Measurements from ENCODE around the gene SLC6A11.

SLC6A11 gene

DNA sequence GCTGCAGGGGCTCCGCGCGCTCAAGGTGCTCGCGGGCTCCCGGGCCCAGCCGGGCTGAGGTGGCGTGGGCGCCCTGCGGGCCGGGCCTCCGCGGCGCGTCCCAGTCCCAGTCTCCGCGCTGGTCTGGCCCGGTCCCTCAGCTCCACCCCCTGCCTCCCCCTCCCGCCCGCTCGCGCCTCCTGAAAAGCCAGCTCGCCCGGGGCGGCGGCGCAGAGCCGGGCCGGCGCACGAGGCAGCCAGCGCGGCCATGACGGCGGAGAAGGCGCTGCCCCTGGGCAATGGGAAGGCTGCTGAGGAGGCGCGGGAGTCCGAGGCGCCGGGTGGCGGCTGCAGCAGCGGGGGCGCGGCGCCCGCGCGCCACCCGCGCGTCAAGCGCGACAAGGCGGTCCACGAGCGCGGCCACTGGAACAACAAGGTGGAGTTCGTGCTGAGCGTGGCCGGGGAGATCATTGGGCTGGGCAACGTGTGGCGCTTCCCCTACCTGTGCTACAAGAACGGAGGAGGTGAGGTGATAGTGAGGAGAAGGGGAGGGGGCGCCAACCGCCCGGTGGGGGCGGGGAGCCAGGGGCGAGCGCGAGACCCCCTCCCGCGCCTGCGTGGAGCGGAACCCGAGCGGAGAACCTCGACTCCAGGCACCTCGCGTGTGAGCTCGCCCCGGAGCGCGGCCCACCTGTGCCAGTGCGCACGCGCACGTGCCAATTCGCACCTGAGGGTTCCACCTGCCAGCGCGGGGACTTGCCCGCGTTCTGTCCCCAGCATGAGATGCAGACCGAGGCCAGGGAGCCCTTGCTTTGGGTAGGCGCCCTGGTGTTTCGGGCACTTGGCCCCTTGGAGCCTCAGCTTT is at the start of gene SLC6A11:
Gene SLC6A11, plus strand, starts transcription at position 210 of the 844 bp plus-strand sequence. Its CDS starts 38 bp downstream, at position 248.
- DNase-seq, result no peak

DNA sequence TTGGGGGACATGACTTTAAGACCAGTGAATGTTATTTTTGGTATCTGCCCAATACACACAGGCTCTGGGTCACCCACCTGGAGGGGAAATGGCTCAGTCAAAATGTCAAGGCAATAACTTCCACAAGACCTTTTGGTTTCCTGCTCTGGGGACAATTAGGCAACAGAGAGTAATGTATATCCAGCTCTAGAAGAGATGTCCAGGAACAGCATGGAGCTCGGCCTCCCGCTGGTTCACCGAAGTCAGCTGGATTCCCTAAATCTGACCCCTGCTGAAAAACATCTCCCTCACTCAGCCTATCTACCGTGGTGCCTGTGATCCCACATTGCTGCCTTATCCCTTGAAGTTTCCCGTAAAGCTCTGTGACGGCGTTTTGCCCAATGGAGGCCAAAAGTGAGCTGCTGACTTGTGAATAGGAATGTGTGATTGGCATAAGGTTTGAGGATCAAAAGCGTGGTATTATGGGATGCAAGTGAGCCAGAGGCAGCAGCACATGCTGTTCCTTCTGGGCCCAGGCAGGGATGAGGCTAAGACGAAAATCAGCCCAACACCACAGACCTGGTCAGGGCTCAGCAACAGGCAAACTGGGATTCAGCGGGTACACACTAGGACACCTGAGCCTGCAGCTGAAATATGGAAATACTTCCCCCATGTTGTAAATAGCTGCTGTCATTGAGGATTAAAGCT is 47.2 kb upstream of the SLC6A11 start:
- no peak for DNase-seq

DNA sequence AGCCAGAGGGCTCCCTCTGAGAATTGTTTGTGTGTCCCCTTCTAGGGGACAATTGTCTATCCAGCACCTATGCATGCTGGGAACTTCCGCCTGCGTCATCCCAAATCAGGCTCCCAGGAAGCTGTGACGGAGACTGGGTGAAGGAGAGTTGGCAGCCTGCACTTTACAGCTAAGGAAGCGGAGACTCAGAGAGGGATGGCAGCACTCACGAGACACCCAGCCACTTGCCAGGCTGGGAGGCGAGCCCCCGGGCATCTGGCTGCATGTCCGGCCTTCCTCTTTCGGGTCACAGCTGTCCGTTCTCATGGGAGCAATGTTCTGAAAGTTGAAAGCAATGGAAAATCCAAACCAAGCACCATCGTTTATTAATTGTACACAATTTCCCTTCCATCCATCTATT is 45.5 kb upstream of the SLC6A11 start:
- no peak for DNase-seq

DNA sequence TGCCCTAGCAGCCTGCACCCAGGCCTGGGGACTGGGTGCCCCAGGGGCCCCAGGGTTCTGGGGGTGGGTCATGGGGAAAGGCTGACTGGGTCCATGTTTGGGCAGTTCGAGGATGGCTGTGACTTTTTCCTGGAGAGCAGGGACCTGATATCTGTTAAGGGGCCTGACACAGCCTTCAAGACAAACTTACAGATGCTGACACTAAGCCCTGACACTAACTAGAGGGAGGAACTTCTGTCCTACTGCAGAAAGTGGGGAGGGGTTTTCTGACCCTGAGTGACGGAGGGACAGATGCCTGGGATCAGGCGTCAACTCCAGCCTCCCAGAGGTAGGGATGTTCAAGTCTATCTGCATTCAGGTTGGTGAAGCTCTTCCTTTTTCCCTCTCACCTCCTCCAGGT is 45.0 kb upstream of the SLC6A11 start:
- DNase-seq, result no peak

DNA sequence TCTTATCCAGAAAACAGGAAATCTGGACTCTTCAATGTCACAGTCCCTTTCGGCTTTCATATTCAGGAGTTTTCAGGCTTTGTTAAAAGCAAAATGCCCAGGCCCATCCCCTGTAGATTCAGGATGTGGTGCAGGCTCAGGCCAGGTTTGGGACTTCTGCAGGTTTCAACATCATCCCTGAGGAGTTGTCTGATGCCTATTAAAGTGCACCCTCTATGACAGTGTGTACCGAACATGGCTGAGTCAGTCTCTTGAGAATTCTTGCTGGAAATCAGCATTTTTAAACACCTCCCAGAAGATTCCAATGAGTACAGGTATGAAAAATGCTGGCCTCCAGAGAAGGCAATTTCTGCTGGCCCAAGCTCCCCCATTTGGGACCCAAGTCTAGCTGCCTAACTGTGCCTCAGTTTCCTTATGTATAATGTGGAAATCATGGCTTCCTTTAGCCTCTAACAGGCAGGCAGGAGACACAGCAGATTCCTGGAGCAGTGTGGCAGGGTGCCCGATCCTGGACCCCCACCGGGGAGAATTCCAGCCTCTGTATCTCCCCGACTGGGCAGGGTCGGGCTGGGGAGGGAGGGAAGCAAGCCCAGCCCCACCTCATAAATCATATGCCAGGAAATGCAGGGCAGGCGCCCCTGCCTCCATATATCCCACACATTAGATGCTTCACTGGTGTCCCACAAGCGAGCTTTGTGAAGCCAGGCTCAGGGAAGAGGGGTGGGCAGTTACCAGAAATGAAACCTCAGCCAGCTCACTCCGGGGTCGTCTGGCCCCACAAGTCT is 44.4 kb upstream of the SLC6A11 start:
- DNase-seq, result no peak

DNA sequence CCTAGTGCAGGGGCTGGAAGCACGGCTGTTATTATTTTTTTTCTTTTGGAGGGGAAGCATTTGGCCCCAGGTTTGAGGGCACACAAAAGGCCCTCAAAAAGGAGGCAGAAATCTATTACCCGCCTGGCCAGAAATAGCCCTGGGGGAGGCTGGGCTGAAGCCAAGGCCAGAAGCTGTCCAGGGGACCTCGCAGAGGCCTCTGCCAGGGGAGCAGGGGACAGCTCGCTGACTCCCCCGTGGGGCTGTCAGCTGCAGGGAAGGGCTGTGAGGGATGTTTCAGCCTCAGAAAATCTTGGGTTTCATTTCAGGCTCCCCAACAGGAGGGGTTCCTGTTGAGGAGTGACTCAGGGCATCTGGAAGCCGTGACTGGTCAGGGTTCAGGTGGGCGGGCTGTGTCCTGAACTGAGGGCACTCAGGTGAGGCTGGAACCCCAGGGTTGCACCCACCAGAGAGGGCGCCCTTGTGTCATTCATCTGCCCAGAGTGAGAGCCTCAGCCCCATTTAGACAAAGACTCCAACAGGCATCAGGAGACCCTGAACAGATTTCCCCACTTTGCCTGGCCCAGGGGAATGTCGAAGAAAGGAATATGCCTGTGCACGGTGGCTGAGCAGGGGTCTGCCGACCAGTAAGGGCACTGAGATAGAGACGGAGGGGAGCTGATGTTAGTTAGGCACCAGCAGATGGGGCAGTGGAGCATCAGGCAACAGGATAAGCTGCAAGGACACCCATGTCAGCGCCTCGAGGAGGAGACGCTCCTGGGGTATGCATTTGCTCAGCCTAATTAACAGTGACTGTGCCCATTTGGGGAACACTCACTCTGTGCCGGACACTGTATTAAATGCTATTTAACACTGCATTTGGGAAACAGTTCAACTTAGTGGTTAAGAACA is 43.5 kb upstream of the SLC6A11 start:
- DNase-seq, result no peak

DNA sequence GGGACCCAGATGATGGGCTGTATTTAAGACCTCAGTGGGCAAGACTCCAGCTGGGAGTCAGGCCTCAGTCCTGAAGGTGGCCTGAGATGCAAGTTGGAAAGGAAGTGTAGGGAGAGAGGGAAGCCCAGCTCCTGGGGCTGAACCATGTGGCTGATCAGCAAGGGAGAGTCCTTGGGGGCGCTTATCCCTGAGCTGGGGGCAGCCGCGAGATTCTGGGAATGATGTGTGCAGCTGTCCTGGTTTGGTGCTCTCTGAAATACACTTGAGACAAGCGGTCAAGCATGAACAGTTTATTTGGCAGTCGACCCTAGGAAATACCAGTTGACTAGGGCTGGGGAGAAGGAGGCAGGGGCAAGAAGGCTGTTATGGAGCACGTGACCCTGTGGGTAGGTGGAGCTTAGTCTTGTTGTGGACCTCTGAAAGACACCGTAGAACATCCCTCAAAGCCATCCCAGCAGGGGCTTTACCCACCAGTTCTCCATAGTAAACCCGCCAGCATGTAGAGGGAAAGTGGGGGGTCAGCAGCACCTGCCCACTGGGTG is 41.8 kb upstream of the SLC6A11 start:
- no peak for DNase-seq

DNA sequence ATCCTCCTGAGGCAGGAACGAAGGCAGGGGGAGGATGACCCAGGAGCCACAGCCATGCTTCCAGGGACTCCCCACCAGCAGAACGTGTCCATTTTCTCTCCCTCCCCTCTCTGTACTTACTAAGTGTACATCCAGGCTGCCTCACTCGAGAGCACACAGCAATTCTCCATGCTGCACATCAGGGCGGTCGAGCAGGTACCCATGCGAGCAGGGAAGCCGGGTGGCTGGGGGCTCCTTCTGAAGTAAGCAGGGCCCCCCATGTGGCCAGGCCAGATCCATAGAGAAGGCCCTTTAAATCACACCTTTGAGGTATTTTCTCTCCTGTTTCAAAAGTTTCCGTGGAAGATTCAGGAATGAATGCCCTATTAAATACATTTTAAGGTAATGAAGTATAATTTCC is 41.2 kb upstream of the SLC6A11 start:
- no peak for DNase-seq

DNA sequence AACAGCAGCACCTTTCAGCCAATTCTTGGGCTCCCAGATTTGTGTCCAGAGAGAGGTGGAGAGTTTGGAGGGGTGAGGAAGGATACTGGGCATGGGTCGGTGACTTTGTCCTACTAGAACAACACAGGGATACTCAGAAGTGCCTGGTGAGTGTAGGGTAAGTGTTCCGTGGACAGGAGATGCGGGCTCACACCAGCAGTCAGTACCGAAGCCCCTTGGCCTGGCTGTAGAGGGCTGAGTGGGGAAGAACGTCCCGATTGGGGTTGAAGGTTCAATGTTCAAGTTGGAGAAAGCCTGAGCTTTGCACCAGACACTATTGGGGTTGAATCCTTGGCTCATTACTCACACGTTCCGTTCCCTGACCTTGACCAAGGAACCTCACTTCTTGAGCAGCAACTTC is 40.8 kb upstream of the SLC6A11 start:
- DNase-seq, result no peak

DNA sequence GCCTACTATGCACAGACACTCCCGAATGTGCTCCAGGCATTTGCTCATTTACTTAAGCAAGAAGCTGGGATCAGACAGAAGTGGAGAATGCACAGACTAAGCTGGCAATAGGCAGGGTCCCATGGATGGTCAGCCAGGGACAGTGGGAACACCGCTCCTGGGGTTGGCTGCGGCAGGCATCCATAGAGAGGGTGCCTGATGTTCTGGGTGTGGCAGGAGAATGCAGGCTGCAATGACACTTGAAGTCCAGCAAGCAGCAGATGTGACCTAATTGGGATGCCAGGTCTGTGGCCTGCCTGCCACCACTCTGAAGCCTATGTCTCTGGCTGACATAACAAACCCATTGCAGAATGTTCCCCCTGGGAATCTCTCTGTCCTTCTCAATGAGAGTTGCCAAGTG is 40.2 kb upstream of the SLC6A11 start:
- no peak for DNase-seq

DNA sequence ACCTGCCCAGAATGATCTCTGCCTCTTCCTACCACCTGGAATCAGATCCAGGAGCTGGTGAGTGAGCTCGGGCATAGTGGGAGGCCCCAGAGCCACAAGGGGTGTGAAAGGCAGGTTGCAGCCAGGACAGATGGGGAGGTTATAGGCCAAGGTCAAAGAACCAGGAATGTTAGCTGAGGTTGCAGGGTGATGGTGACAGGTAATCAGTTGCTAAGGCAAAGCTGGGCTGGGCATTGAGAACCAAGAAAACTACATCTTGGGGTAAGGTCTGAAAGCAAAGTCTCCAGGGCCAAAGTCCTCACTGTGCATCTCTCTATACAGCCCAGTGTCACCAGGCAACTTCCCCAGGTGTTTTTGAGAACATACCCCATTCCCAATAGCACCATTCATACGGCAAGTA is 38.4 kb upstream of the SLC6A11 start:
- DNase-seq, result no peak

DNA sequence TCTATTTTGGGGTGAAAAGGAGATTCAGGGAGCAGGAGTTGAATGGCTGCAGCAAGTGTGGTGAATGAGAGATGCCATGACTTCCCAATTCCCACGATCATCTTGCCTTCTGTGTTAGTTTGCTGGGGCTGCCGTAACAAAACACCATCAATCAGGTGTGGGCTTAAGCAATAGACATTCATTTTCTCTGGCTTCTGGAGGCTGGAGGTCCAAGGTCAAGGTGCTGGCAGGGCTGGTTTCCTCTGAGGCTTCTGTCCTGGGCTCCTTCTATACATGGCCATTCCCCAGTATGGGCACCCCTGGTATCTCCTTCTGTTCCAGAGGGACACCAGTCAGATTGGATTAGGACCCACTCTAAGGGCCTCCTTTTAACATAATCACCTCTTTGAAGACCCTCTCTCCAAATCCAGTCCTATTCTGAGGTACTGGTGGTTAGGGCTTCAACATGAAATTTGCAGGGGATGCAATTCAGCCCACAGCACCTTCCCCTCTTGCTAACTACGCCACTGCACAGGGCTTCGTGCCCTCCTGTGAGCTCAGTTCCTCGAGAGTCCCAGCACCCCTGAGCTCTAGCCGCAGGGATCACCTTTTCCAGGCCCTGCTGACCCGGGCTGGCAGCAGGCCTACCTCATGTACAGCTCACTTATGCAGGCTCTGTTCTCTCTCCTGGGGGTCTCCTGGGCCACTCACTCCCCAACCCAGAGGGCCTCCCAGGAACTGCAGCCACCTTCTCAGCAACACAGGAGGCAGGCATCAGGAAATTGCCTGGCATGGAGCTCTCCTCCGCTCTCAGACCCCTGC is 37.3 kb upstream of the SLC6A11 start:
- DNase-seq, result no peak

DNA sequence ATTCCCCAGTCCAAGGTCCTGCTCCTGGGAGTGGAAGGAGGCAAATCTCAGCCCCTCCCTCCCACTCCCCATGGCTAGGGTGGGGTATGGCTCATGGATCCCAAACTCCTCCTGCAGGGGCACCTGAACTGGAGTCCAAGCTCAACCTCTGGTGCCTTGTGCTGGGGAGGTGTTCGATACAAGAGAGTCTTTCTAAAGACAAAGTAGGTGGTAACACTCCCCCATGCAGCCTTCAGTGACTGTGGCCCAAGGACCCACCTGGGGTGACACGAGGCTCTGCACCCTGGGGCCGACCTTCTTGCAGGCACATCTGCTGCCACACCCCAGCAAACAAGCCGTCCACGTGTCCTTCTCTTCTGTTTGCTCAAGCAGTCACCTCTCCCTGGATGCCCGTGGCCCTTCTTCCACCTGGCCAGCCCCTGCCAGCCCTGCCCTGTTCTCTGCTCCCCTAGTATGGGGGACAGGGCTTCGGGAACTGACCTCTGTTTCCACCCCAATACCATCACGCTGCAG is 36.7 kb upstream of the SLC6A11 start:
- DNase-seq, result no peak

DNA sequence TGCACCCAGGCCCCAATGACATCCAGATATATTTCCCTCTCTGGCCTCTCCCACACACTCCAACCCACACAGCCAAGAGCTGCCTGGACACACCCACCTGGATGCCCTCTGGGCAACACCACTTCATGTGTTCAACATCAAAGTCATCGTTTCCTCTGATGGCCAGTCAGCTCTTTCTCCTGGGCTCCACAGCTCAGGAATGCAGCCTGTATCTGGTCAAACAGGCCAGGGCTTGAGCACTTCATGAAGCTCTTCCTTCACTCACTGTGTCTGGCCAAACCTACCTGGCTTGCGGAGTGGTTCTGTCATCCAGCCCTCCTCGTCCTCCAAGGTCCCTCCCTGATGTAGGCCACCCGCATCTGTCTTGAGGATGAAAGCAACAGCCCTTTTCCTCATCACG is 35.8 kb upstream of the SLC6A11 start:
- no peak for DNase-seq

DNA sequence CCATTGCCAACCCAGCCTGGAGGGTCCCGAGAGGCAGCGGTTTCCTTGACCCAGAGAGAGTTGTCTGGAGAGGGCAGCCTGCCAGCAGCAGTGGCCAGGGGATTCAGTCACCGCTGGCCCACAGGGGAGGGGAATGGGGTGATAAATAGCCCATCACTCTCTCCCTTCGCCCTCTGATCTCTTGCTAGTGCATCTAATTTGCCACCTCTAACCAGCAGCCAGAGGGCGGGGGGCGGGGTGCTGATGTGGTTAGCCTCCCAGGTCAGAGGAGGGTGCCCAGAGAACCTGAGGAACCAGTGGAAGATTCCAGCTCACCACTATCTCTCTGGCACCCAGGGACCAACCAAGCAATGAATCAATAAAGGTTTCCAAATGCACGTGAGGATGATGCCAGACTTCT is 35.1 kb upstream of the SLC6A11 start:
- no peak for DNase-seq

DNA sequence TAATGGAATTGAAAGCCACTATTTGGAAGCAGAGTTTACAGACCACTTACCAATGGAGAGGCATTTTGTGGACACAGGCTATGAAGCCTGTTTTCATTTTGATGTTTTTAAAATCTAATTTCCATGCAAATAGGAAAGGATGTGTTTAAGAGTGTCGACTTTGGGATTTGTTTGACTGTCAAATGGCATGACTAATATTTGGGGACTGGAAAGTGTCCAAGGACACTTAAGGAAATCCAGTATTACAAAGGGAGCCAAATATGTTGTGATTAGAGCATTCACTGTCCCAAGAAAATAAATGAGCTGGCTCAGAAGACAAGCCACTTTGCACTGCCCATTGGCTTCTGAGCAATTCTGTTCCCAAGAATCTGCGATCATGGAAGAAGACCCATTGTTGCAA is 34.0 kb upstream of the SLC6A11 start:
- DNase-seq, result no peak

DNA sequence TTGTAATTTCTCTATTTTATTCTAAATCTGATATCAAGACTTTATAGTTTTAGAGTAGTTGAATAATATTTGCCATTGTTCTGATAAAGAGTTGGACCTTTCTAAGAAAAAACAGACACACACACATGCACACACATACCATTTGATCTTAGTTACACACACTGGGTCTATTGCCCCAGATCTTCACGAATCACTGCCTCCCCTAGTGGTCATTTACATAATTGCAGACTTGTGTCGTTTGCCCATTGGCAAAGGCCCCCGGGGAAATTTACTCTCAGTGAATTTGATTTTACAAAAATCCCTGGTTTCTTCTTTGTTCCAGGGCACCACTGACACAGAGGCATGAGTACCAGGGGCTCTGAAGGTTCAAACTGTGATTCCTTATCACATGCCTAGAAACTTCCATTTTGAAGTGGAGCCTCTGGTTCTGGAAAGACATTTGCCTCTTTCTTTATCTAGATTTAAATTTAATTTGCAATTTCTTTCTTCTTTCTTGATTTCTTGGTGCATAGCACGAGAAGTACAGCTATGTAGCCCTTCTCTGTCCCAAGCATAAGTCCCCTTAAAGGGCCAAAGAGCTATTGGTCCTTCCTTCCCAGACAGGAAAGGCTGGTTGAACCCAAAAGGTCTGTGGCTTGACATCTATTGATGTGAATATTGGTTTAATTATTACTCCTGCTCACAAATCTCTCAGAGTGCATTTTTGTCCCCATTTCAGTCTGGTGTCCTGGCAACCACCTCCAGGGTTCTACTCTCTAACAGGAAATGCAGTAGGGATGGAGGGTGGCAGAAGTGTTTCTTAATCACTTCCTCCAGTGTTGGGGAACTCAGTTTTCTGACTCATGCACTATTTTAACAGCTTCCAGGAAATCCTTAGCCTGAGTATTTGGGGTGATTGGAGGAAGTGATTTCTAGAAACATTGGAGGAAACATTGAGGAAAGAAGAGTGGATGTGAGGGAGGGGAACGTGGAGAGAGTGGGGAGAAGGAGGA is 32.4 kb upstream of the SLC6A11 start:
- peak in 1 of 2 donors; percentile 36 for DNase-seq

DNA sequence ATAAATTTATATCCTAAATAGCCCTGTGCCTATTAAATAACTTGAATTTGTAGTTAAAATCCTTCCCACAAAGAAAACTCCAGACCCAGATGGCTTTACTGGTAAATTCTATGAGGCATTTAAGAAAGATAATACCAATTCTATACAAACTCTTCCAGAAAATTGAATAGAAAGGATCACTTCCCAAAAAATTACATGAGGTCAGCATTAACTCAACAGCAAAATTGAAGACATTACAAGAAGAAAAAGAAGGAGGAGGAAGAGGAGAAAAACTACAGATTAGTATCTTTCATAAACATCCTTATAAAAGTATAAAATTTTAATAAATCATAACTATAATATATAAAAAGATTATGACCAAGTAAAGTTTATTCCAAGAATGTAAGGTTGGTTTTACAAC is 29.4 kb upstream of the SLC6A11 start:
- no peak for DNase-seq

DNA sequence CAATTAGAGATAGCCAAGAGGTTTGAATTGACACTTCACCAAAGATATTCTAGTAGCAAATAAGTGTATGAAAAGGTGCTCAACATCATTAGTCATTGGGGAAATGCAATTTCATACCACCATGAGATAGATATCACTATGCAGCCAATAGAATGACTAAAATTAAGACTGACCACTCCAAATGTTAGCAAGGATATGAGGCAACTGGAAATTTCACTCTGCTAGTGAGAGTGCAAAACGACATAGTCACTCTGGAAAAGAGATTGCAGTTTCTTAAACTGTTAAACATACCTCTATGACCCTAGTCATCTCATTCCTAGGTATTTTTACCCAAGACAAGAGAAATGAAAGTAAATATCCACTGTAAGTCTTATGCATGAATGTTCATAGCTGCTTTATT is 27.6 kb upstream of the SLC6A11 start:
- no peak for DNase-seq

DNA sequence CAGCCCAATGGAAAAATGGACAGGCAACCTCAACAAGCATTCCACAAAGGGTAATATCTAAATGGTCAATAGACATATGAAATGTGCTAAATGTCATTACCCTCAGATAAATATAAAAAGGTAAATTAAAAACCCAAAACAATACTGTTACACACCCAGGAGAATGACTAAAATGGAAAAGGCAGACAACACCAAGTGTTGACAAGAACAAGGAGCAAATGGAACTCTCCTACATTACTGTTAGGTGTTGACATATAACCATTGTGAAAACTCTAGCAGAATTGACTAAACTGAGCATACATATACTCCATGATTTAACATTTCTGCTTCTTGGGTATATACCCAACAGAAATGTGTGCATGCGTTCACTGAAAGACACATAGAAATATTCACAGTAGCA is 25.3 kb upstream of the SLC6A11 start:
- no peak for DNase-seq

Data from activated CD4-positive, alpha-beta T cell treated with anti-CD3 and anti-CD28 coated beads for 4 hours (primary cell).